HepG2 (cell line): ENCODE results near the gene TBC1D22A. TPM values are rescaled to one million over a fixed set of nuclear protein-coding genes. Genes with fewer than 3 reads are reported as not detected.

Source experiments
- ATAC-seq: fragments of 200-7000 bp; cut with Tn5 transposase; 3 replicates; pipeline ENCODE4 v1.9.1; 2020; ENCODE audit warnings: mild to moderate bottlenecking, moderate library complexity
- BruUV-seq: library from RNA; stranded (reverse); fragments of 400-500 nt; replicated peaks from 2 replicates; lab custom pipeline; 2021; lab: Mats Ljungman, UMichigan
- CTCF ChIA-PET: fragments of 300-600 bp; formaldehyde crosslinking; extraction: SDS; loops from one replicate; lab custom pipeline; 2021; ENCODE audit warnings: low total read pairs, inconsistent platforms, low intra/inter-chr PET ratio; lab: Yijun Ruan, JAX
- POLR2A ChIA-PET: fragments of 350-600 bp; sonication (Branson Sonifier 250); formaldehyde crosslinking; loops from one replicate; lab custom pipeline; 2020; ENCODE audit warnings: antibody characterized with exemption, inconsistent platforms; lab: Yijun Ruan, JAX
- DNase-seq: peaks from one replicate; pipeline ENCODE4 v3.0.0-alpha.2; 2015; ENCODE audit warnings: low spot score
- FAIRE-seq: peaks from 3 replicates; lab custom pipeline; 2011; peaks lifted over from hg19 to GRCh38; lab: Jason Lieb, UNC
- H2AFZ ChIP-seq: one replicate; pipeline ENCODE4 v1.6.1; 2011; ENCODE audit warnings: low read length, inconsistent platforms
- H3K27ac ChIP-seq: fragments of 300-600 bp; 3 replicates; pipeline ENCODE4 v1.8.0; 2011; ENCODE audit warnings: mixed run types, mild to moderate bottlenecking, mixed read lengths, low read length, inconsistent platforms; ENCODE audit not compliant: insufficient read depth; ENCODE audit errors: extremely low read length
- H3K27me3 ChIP-seq, 2 experiments: fragments of 200-600 bp in 1 of 2; 2 replicates in 1 of 2; 3 replicates in 1 of 2; pipeline versions ENCODE4 v1.6.0 to v1.8.0; 2011; ENCODE audit warnings: low read length in 2 of 2, mild to moderate bottlenecking in 2 of 2, moderate library complexity in 2 of 2, inconsistent platforms in 1 of 2; ENCODE audit not compliant: insufficient read depth in 2 of 2, control insufficient read depth in 1 of 2
- H3K36me3 ChIP-seq, 2 experiments: fragments of 200-600 bp in 1 of 2; replicated peaks in 1 of 2; 2 replicates in 1 of 2; 3 replicates in 1 of 2; pipeline versions ENCODE4 v1.5.1 to v1.8.0; 2011; ENCODE audit warnings: low read length in 2 of 2, inconsistent platforms in 1 of 2; ENCODE audit not compliant: insufficient read depth in 2 of 2, control insufficient read depth in 1 of 2
- H3K4me1 ChIP-seq: 2 replicates; pipeline ENCODE4 v1.5.1; 2012; ENCODE audit warnings: low read length, inconsistent platforms; ENCODE audit not compliant: insufficient read depth
- H3K4me2 ChIP-seq: 2 replicates; pipeline ENCODE4 v1.6.0; 2011; ENCODE audit warnings: low read depth, low read length, inconsistent platforms
- H3K4me3 ChIP-seq, 3 experiments: fragments of 200-600 bp in 1 of 3; sonication (generic), shearing (Covaris generic) in 1 of 3; replicated peaks in 1 of 3; 2 replicates each; pipeline ENCODE4 v1.5.1; 2011 to 2016; ENCODE audit warnings: low read length in 3 of 3, inconsistent platforms in 2 of 3, low read depth in 2 of 3, mild to moderate bottlenecking in 2 of 3, control low read depth in 1 of 3, mixed read lengths in 1 of 3; ENCODE audit not compliant: insufficient read depth in 1 of 3
- H3K79me2 ChIP-seq: one replicate; pipeline ENCODE4 v1.6.1; 2011; ENCODE audit warnings: low read length, inconsistent platforms; ENCODE audit not compliant: insufficient read depth
- H3K9ac ChIP-seq: 2 replicates; pipeline ENCODE4 v1.6.0; 2011; ENCODE audit warnings: mild to moderate bottlenecking, low read depth, low read length, inconsistent platforms; ENCODE audit not compliant: insufficient read depth
- H3K9me3 ChIP-seq: 2 replicates; pipeline ENCODE4 v1.5.1; 2012; ENCODE audit warnings: mild to moderate bottlenecking, low read length
- H4K20me1 ChIP-seq: 2 replicates; pipeline ENCODE4 v1.6.0; 2011; ENCODE audit warnings: inconsistent platforms, mild to moderate bottlenecking, low read length, moderate library complexity; ENCODE audit not compliant: insufficient read depth
- DDIT3 ChIP-seq: sonication (generic); formaldehyde crosslinking; IDR thresholded peaks from 2 replicates; pipeline ENCODE4 v1.4.0; 2020; ENCODE audit warnings: mild to moderate bottlenecking, missing genetic modification reagents
- GPBP1L1 ChIP-seq: sonication (generic); formaldehyde crosslinking; IDR thresholded peaks from 2 replicates; pipeline ENCODE4 v1.5.0; 2020; ENCODE audit warnings: mild to moderate bottlenecking, missing genetic modification reagents
- HDAC1 ChIP-seq: sonication (generic); formaldehyde crosslinking; IDR thresholded peaks from 2 replicates; pipeline ENCODE4 v1.5.1; 2020; ENCODE audit warnings: mild to moderate bottlenecking, missing genetic modification reagents
- KDM6A ChIP-seq: IDR thresholded peaks from 2 replicates; pipeline ENCODE4 v1.6.1; 2016; ENCODE audit warnings: low read depth
- NR2F2 ChIP-seq: IDR thresholded peaks from 2 replicates; pipeline ENCODE4 v1.6.1; 2012; ENCODE audit warnings: low read depth, inconsistent platforms, borderline replicate concordance
- PAF1 ChIP-seq: IDR thresholded peaks from 2 replicates; pipeline ENCODE4 v1.6.1; 2016; ENCODE audit warnings: missing genetic modification reagents, missing compliant biosample characterization
- PAXIP1 ChIP-seq: sonication (generic); formaldehyde crosslinking; conservative IDR thresholded peaks from 2 replicates; pipeline ENCODE4 v1.4.0; 2020; ENCODE audit warnings: mild to moderate bottlenecking, missing genetic modification reagents, moderate library complexity
- PCBP2 ChIP-seq: fragments of 200-400 bp; formaldehyde crosslinking; optimal IDR thresholded peaks from 2 replicates; pipeline ENCODE3; 2018; ENCODE audit warnings: low read length, low read depth; ENCODE audit not compliant: poor library complexity, severe bottlenecking
- REST ChIP-seq, 2 experiments: IDR thresholded peaks; 2 replicates each; pipeline ENCODE4 v1.6.1; 2011 to 2012; ENCODE audit warnings: low read length in 2 of 2, borderline replicate concordance in 1 of 2, low read depth in 1 of 2, mild to moderate bottlenecking in 1 of 2, moderate library complexity in 1 of 2
- SRSF1 ChIP-seq: fragments of 200-400 bp; formaldehyde crosslinking; optimal IDR thresholded peaks from 2 replicates; pipeline ENCODE3; 2017; ENCODE audit warnings: mild to moderate bottlenecking, low read depth, low read length, moderate library complexity
- TEAD3 ChIP-seq: optimal IDR thresholded peaks from 2 replicates; pipeline ENCODE3; 2016; ENCODE audit warnings: borderline replicate concordance
- ZNF337 ChIP-seq: sonication (generic); formaldehyde crosslinking; IDR thresholded peaks from 2 replicates; pipeline ENCODE4 v1.5.1; 2020; ENCODE audit warnings: missing genetic modification reagents, low read depth, mild to moderate bottlenecking, borderline replicate concordance
- ZNF503 ChIP-seq: sonication (generic); formaldehyde crosslinking; IDR thresholded peaks from 2 replicates; pipeline ENCODE4 v1.4.0; 2020; ENCODE audit warnings: missing genetic modification reagents
- WGBS: methylation state at CpG from one replicate; pipeline ENCODE4 v1.1.6; 2017; ENCODE audit warnings: low lambda C conversion rate; 5-methylcytosine and 5-hydroxymethylcytosine counted together
- in situ Hi-C: cut with HindIII; loops from 2 replicates; pipeline ENCODE4 v1.10.0; 2017; ENCODE audit warnings: low pct_unique_long_range_greater_than_20kb; ENCODE audit not compliant: extremely low pct_ligation_motif_present
- intact Hi-C: fragments of 100-400 bp; cut with micrococcal nuclease; formaldehyde crosslinking; loops from one replicate; pipeline ENCODE4 v1.10.0; 2022; ENCODE audit not compliant: unreplicated experiment
- polyA plus RNA-seq, 8 experiments: library from polyadenylated mRNA; depleted of rRNA in 3 of 8; stranded (reverse) in 7 of 8; unstranded in 1 of 8; fragments of >200 nt; fragmentation: Illumina TruSeq in 4 of 8; extraction: Trizol in 4 of 8; gene quantifications; 2 replicates each; pipeline versions ENCODE4 v1.2.1 to v1.2.3, GENCODE V29; 2011 to 2016; ENCODE audit warnings: low read depth in 4 of 8, missing spikeins in 1 of 8, mixed read lengths in 1 of 8; ENCODE audit not compliant: insufficient read depth in 1 of 8
- total RNA-seq, 5 experiments: library from RNA; depleted of rRNA; stranded (reverse); fragments of >200 nt; fragmentation: Illumina TruSeq; extraction: Trizol; gene quantifications; 2 replicates each; pipeline ENCODE4 v1.2.3, GENCODE V29; 2016; ENCODE audit warnings: low read depth in 1 of 5

TBC1D22A gene
- total and polyA plus RNA-seq, 2 of the 13 experiments (the other 11 are each of a cell fraction or from before 2014, with no cell fraction given) = 17.3 to 18.0 TPM

GRCh38 chr22:47177334-47177815, 414.9 kb downstream of the TBC1D22A start:
- BruUV-seq = no TSS peak
- FAIRE-seq (no peak), ATAC-seq (no peak), DNase-seq (no peak)
- intact Hi-C loops = no loop called here
- Histone ChIP-seq H2AFZ (no peak overlapping the region), H3K4me1 (no peaks in the 10 kb centered on the region), H3K9ac (no peak overlapping the region), H4K20me1 (no peaks in the 10 kb centered on the region), H3K36me3 (no peaks in the 10 kb centered on the region; a peak in 1 of 5 replicates), H3K27me3 (no peaks in the 10 kb centered on the region), H3K27ac (no peak overlapping the region), H3K9me3 (no peaks in the 10 kb centered on the region), H3K4me3 (no peak overlapping the region), H3K4me2 (no peak overlapping the region), H3K79me2 (no peaks in the 10 kb centered on the region)
- 97% methylated on average over 11 of the region's 16 CpGs for WGBS
- CTCF ChIA-PET = no interaction called here
- POLR2A ChIA-PET = no interaction called here
- in situ Hi-C loops = no loop called here
- TF ChIP-seq ZNF337 (CRISPR knock-in tag) (no peak), SRSF1 (no peak), GPBP1L1 (CRISPR knock-in tag) (no peak), TEAD3 (CRISPR knock-in tag) (no peak), PCBP2 (no peak), KDM6A (no peak), REST (IDR thresholded peaks at IDR 0.05; ENCODE audit: borderline replicate concordance in 1 of 2, low read depth in 1 of 2, low read length in 2 of 2) (no peak), ZNF503 (no peak), NR2F2 (no peak), HDAC1 (CRISPR knock-in tag) (no peak), PAXIP1 (CRISPR knock-in tag) (no peak), DDIT3 (CRISPR knock-in tag) (no peak), PAF1 (CRISPR knock-in tag) (no peak)
